Stimulated activated CD8-positive, alpha-beta memory T cell treated with anti-CD3 and anti-CD28 coated beads, Interleukin-7, amount 100 ng/mL, for 4 hours (primary cell): Measurements from ENCODE around the gene SLC38A1.

ENCODE experiments used
- DNase-seq, 2 donors: peaks; one replicate each; pipeline ENCODE4 v3.0.0-alpha.2; 2020; ENCODE audit warnings: low read depth in 2 of 2

The SLC38A1 gene

GRCh38 chr12:46134205-46134811, 134.5 kb downstream of the SLC38A1 start:
- no peak for DNase-seq

- no peak for DNase-seq
These were observed 135.1 kb downstream of the SLC38A1 start for GRCh38 chr12:46133751-46134150.
